Peyer's patch (tissue), 4 donors: ENCODE data around the gene KIF6. TPM values are rescaled to one million over a fixed set of nuclear protein-coding genes. Genes with fewer than 3 reads are reported as not detected.

ENCODE experiments used
- DNase-seq, 3 donors: peaks; one replicate each; pipeline ENCODE4 v3.0.0-alpha.2; 2017 to 2019
- H3K27ac ChIP-seq, 4 donors: fragments of 200-600 bp; sonication (generic); one replicate each; pipeline ENCODE4 v1.5.1; 2016 to 2019
- H3K27me3 ChIP-seq, 2 donors: fragments of 200-600 bp; sonication (generic); one replicate each; pipeline ENCODE4 v1.5.1; 2019
- H3K36me3 ChIP-seq, 3 donors: fragments of 200-600 bp; sonication (generic); one replicate each; pipeline ENCODE4 v1.5.1; 2016 to 2019
- H3K4me1 ChIP-seq, 4 donors: fragments of 200-600 bp; sonication (generic); one replicate each; pipeline ENCODE4 v1.5.1; 2016 to 2019
- H3K4me3 ChIP-seq, 4 donors: fragments of 200-600 bp; sonication (generic); 1 replicate in 3 of 4; 2 replicates in 1 of 4; pipeline ENCODE4 v1.5.1; 2016 to 2019; ENCODE audit warnings: mild to moderate bottlenecking in 1 of 4
- H3K9me3 ChIP-seq, 4 donors: fragments of 200-600 bp; sonication (generic); one replicate each; pipeline ENCODE4 v1.5.1; 2016 to 2019; ENCODE audit warnings: mild to moderate bottlenecking in 1 of 4
- POLR2A ChIP-seq, 2 donors: fragments of 450-650 bp; IDR thresholded peaks; one replicate each; pipeline ENCODE4 v1.5.1; 2017; ENCODE audit warnings: antibody characterized with exemption in 2 of 2, mild to moderate bottlenecking in 2 of 2, moderate library complexity in 2 of 2
- total RNA-seq, 4 donors: library from RNA; depleted of rRNA; stranded (reverse); fragments of >200 nt; gene quantifications; one replicate each; pipeline ENCODE4 v1.1.0, GENCODE V29; 2016
- TF ChIP-seq, protein P1 (sequence below), 6 experiments: fragments of 450-650 bp in 4 of 6; fragments of 200-600 bp in 2 of 6; sonication (generic) in 1 of 6; IDR thresholded peaks; one replicate each; pipeline ENCODE4 v1.5.1; 2017 to 2019; ENCODE audit warnings: antibody characterized with exemption in 6 of 6, mild to moderate bottlenecking in 3 of 6, moderate library complexity in 1 of 6

KIF6 gene
- total RNA-seq, 4 donors from 2014 or later, result 0.83 TPM; not detected in 3

DNA sequence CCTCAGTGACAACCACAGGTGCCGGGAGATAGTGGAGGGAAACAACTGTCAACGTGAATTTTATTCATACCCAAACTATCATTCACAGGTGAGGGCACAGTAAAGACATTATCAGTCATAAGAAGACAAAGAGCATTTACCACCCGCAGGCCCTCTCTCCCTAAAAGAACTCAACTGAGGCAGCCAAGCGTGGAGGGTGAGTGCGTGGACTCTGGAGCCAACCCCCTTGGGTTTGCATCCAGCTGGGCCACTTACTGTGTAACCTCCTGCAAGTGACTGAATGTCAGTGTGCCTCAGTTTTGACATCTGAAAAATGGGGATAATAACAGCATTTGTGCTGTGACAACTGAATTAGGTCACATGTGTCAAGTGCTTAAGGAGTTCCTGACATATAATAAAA lies 332.1 kb downstream of the KIF6 start:
- TF ChIP-seq POLR2A (IDR thresholded peaks at IDR 0.05), result no peak
- TF ChIP-seq, protein P1, sequence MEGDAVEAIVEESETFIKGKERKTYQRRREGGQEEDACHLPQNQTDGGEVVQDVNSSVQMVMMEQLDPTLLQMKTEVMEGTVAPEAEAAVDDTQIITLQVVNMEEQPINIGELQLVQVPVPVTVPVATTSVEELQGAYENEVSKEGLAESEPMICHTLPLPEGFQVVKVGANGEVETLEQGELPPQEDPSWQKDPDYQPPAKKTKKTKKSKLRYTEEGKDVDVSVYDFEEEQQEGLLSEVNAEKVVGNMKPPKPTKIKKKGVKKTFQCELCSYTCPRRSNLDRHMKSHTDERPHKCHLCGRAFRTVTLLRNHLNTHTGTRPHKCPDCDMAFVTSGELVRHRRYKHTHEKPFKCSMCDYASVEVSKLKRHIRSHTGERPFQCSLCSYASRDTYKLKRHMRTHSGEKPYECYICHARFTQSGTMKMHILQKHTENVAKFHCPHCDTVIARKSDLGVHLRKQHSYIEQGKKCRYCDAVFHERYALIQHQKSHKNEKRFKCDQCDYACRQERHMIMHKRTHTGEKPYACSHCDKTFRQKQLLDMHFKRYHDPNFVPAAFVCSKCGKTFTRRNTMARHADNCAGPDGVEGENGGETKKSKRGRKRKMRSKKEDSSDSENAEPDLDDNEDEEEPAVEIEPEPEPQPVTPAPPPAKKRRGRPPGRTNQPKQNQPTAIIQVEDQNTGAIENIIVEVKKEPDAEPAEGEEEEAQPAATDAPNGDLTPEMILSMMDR (IDR thresholded peaks at IDR 0.05), result no peak

DNA sequence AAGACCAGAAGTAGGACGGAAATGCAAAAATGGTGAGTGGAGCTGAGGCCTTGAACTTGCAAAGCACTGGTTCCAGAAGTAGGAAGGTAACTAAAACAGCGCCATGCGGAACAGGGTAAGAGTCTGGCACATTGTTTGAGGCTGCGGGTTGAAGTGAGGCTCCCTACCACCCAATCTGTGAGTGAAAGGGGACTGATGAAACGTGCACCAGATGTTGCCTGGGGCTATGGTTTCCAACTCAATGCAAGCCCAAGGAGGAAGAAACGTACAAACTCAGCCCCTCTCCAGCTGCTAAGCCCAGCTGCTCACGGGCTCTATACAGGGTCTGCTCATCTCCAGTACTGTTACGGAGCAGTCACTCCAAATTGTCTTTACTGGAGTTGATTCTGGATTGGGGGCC lies 334.0 kb downstream of the KIF6 start:
- Histone ChIP-seq H3K27ac (no peak overlapping the region), H3K27me3 (no peaks in the 10 kb centered on the region), H3K9me3 (no peaks in the 10 kb centered on the region), H3K4me3 (no peak overlapping the region), H3K4me1 (no peaks in the 10 kb centered on the region), H3K36me3 (no peaks in the 10 kb centered on the region)
- no peak for DNase-seq
- TF ChIP-seq POLR2A (IDR thresholded peaks at IDR 0.05), result no peak
- TF ChIP-seq, protein P1 (IDR thresholded peaks at IDR 0.05), result no peak

More for the DNA sequence above, 332.1 kb downstream of the KIF6 start:
- Histone ChIP-seq H3K4me3 (no peak overlapping the region), H3K36me3 (no peaks in the 10 kb centered on the region), H3K27me3 (no peaks in the 10 kb centered on the region), H3K27ac (no peak overlapping the region), H3K9me3 (no peaks in the 10 kb centered on the region), H3K4me1 (no peaks in the 10 kb centered on the region)
- DNase-seq, result no peak

DNA sequence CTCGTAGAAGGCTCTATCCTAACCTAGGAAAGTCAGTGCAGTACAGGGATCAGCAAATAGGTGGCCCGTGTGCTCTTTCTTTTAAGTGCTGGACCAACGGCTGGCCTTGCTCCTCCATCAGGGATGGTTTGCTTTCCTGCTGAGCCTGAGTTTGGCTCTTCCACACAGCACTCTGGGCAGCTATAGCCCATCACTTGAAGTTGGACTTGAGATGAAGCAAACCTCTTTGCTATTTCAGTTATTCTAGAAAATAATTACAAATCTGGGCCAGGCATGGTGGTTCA lies 335.8 kb downstream of the KIF6 start:
- Histone ChIP-seq H3K4me1 (no peaks in the 10 kb centered on the region), H3K27ac (no peak overlapping the region), H3K27me3 (no peaks in the 10 kb centered on the region), H3K4me3 (no peak overlapping the region), H3K9me3 (no peaks in the 10 kb centered on the region), H3K36me3 (no peaks in the 10 kb centered on the region)
- DNase-seq, result no peak
- TF ChIP-seq, protein P1 (IDR thresholded peaks at IDR 0.05), result peak in 2 of 6 experiments; percentile 8 to 27
- no peak for TF ChIP-seq POLR2A (IDR thresholded peaks at IDR 0.05)

DNA sequence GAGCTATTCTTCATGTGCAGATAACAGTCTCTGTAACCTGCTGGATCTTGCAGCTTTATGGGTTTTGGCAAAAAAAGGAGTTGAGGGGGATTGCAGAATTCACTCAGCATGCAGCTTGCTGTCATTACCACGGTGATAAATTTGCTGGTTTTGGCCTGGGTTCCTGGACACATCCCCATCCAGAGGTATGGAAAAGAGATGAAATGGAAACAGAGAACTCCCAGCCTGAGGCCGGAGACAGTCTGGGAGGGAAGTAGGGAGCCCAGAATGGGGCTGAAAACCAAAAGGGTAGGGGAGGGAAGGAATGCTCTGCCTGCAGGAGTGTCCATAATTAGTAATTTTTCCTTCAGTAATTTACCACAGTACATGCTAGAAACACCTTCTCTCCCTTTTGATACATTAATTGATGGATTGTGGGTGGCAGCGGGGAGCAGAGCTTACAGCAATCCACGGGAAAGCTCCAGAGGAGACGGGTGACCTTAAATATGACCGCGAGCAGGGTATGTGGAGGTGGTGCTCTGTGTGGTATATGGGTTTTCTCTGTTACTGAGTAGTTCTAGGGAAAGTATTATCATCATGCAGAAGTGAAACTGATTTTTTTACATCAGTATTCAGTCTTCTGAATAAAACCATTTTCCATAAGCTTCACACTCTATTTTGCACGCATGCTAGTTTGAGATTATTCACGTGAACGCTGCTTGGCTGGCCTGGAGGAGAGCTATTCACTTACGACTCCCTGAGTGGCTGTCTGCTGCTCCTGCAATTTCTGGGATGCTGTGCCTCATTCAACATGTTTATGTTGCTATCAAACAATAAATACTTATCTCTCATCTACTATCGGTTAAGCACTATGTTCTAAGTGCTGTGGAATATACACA lies 336.4 kb downstream of the KIF6 start:
- no peak for DNase-seq
- Histone ChIP-seq H3K9me3 (no peaks in the 10 kb centered on the region), H3K27ac (no peak overlapping the region), H3K4me3 (no peak overlapping the region), H3K36me3 (no peaks in the 10 kb centered on the region), H3K27me3 (no peaks in the 10 kb centered on the region), H3K4me1 (no peaks in the 10 kb centered on the region)
- no peak for TF ChIP-seq POLR2A (IDR thresholded peaks at IDR 0.05)
- TF ChIP-seq, protein P1 (IDR thresholded peaks at IDR 0.05), result no peak

DNA sequence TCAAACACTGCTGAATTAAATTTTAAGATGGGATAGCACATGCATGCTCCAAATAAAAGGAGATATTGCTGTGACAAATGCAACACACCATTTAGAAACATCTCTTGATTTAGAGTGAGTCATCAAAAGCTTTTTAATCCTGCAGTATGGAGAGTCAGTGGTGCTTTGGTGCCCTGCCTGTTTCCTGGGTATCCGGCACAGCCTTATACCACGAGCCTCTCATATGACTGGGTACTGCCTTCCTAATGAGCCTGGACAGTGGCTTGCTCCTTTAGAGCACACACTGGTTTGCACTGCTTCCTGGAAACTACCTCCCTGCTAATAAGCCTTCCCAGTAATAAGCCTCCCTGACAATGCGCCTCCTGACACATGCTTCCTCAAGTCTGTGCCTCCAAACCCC lies 337.4 kb downstream of the KIF6 start:
- H3K27ac ChIP-seq, result no peak overlapping the region
- H3K4me3 ChIP-seq, result no peak overlapping the region
- no peak for DNase-seq
- H3K9me3 ChIP-seq, result no peaks in the 10 kb centered on the region
- TF ChIP-seq POLR2A (IDR thresholded peaks at IDR 0.05), result no peak
- TF ChIP-seq, protein P1 (IDR thresholded peaks at IDR 0.05), result no peak
- H3K4me1 ChIP-seq, result no peaks in the 10 kb centered on the region
- H3K36me3 ChIP-seq, result no peaks in the 10 kb centered on the region
- H3K27me3 ChIP-seq, result no peaks in the 10 kb centered on the region
